ENCODE results near the gene DNAL4. TPM values are rescaled to one million over a fixed set of nuclear protein-coding genes. Genes with fewer than 3 reads are reported as not detected.
A peak's percentile ranks its signal among the peaks of the same experiment; 100 is the strongest.

DNAL4 gene
- total RNA-seq, 1 donor from 2014 or later = 21.3 TPM

DNA sequence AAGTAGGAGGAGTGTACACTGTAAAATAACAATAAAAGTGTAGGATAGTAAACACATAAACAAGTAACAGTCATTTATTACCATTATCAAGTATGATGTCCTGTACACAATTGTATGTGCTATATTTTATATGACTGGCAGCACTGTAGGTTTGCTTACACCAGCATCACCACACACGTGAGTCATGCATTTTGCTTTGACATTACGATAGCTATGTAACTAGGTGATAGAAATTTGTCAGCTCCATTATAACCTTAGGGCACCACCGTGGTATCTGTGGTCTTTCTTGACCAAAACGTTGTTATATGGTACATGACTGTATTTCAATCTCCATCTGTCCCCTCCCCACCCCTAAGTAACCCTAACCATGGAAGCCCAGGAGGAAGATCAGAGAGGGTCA is 1.1 kb downstream of the DNAL4 start:
- H3K27ac ChIP-seq = no peak overlapping the region
- no peak for ATAC-seq
- H3K4me1 ChIP-seq = peaks cover 25% of the 10 kb centered on the region
- peak overlapping the region; percentile 68 for H3K4me3 ChIP-seq
- TF ChIP-seq, protein P1, sequence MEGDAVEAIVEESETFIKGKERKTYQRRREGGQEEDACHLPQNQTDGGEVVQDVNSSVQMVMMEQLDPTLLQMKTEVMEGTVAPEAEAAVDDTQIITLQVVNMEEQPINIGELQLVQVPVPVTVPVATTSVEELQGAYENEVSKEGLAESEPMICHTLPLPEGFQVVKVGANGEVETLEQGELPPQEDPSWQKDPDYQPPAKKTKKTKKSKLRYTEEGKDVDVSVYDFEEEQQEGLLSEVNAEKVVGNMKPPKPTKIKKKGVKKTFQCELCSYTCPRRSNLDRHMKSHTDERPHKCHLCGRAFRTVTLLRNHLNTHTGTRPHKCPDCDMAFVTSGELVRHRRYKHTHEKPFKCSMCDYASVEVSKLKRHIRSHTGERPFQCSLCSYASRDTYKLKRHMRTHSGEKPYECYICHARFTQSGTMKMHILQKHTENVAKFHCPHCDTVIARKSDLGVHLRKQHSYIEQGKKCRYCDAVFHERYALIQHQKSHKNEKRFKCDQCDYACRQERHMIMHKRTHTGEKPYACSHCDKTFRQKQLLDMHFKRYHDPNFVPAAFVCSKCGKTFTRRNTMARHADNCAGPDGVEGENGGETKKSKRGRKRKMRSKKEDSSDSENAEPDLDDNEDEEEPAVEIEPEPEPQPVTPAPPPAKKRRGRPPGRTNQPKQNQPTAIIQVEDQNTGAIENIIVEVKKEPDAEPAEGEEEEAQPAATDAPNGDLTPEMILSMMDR (IDR thresholded peaks at IDR 0.05) = no peak
- DNase-seq = no peak
- peaks cover 14% of the 10 kb centered on the region for H3K36me3 ChIP-seq
- H3K9me3 ChIP-seq = no peaks in the 10 kb centered on the region
- H3K27me3 ChIP-seq (ENCODE audit: low read depth) = no peaks in the 10 kb centered on the region
- intact Hi-C loops (cut with DNase I) = no loop called here

GRCh38 chr22:38789606-38790005 is 4.3 kb downstream of the DNAL4 start:
- peaks cover 18% of the 10 kb centered on the region for H3K36me3 ChIP-seq
- TF ChIP-seq, protein P1 (IDR thresholded peaks at IDR 0.05) = no peak
- peaks cover 28% of the 10 kb centered on the region for H3K4me1 ChIP-seq
- intact Hi-C loops (cut with DNase I) = no loop called here
- H3K4me3 ChIP-seq = no peak overlapping the region
- H3K27ac ChIP-seq = no peak overlapping the region
- no peaks in the 10 kb centered on the region for H3K9me3 ChIP-seq
- DNase-seq (no peak), ATAC-seq (no peak)
- H3K27me3 ChIP-seq (ENCODE audit: low read depth) = no peaks in the 10 kb centered on the region

DNA sequence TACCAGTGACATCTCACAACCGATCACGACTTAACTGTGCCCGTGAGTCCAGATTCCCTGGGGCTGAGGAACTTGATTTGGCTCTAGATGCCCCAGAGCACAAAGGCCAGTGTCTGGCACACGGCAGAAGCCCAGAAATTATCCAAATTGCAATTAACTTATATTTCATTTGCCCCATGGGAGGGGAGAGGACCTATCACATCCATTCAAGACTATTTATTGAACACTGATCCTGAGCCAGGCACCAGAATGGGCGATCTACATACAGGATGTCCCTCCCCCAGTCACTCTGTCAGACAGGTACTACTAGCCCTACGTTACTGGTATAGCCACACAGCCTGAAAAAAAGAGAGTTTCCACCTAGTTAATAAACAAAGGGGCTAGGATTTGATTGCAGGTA is 5.1 kb downstream of the DNAL4 start:
- ATAC-seq (no peak), DNase-seq (no peak)
- Histone ChIP-seq H3K36me3 (peaks cover 18% of the 10 kb centered on the region), H3K9me3 (no peaks in the 10 kb centered on the region), H3K27ac (peak overlapping the region; percentile 20), H3K27me3 (ENCODE audit: low read depth) (no peaks in the 10 kb centered on the region), H3K4me1 (peaks cover 28% of the 10 kb centered on the region), H3K4me3 (no peak overlapping the region)
- intact Hi-C loops (cut with DNase I) = no loop called here
- TF ChIP-seq, protein P1 (IDR thresholded peaks at IDR 0.05) = no peak

GRCh38 chr22:38788021-38788816 is 5.7 kb downstream of the DNAL4 start:
- no peak for DNase-seq
- Histone ChIP-seq H3K27me3 (ENCODE audit: low read depth) (no peaks in the 10 kb centered on the region), H3K27ac (peak overlapping the region; percentile 20), H3K36me3 (peaks cover 18% of the 10 kb centered on the region), H3K4me1 (peaks cover 26% of the 10 kb centered on the region), H3K9me3 (no peaks in the 10 kb centered on the region), H3K4me3 (no peak overlapping the region)
- intact Hi-C loops (cut with DNase I) = no loop called here
- TF ChIP-seq, protein P1 (IDR thresholded peaks at IDR 0.05) = no peak
- ATAC-seq = peak; percentile 82 to 84

- TF ChIP-seq, protein P1 (IDR thresholded peaks at IDR 0.05) = no peak
- Histone ChIP-seq H3K4me1 (peaks cover 19% of the 10 kb centered on the region), H3K9me3 (no peaks in the 10 kb centered on the region), H3K4me3 (no peak overlapping the region), H3K27me3 (ENCODE audit: low read depth) (no peaks in the 10 kb centered on the region), H3K27ac (no peak overlapping the region), H3K36me3 (peaks cover 22% of the 10 kb centered on the region)
- intact Hi-C loops (cut with DNase I) = no loop called here
- DNase-seq = no peak
- no peak for ATAC-seq
These were observed 7.3 kb downstream of the DNAL4 start for GRCh38 chr22:38786631-38787030.
